Lower leg skin (tissue), 4 donors: Measurements from ENCODE around the gene SPDYE11. TPM values are rescaled to one million over a fixed set of nuclear protein-coding genes. Genes with fewer than 3 reads are reported as not detected.
"Not testable (repeated sequence)": the region's sequence is repeated elsewhere in the genome, so short reads cannot be mapped to it uniquely, and the experiment has no call there.

Experiments
- DNase-seq, 2 donors: peaks; one replicate each; pipeline ENCODE4 v3.0.0-alpha.2; 2019; ENCODE audit warnings: low spot score in 2 of 2
- H3K4me3 ChIP-seq: fragments of 200-600 bp; sonication (generic); 2 replicates; pipeline ENCODE4 v1.5.1; 2017; ENCODE audit warnings: mild to moderate bottlenecking, low read depth; ENCODE audit not compliant: poor library complexity, severe bottlenecking
- POLR2A ChIP-seq, 2 donors: fragments of 450-650 bp; IDR thresholded peaks; one replicate each; pipeline ENCODE4 v1.6.1; 2016 to 2017; ENCODE audit warnings: antibody characterized with exemption in 2 of 2, mild to moderate bottlenecking in 1 of 2, moderate library complexity in 1 of 2
- WGBS, 2 donors: methylation state at CpG; one replicate each; pipeline ENCODE4 v1.1.5; 2018; 5-methylcytosine and 5-hydroxymethylcytosine counted together
- intact Hi-C: fragments of 100-400 bp; cut with DNase I; formaldehyde crosslinking; loops from one replicate; pipeline ENCODE4 v1.15.0; 2023; ENCODE audit warnings: low total_unique reads
- total RNA-seq, 4 donors: library from RNA; depleted of rRNA; stranded (reverse); fragments of >200 nt; gene quantifications; one replicate each; pipeline ENCODE4 v1.1.0, GENCODE V29; 2016

Gene SPDYE11
- not detected for total RNA-seq

GRCh38 chr7:73057811-73058210 lies at the start of gene SPDYE11:
TSS of gene SPDYE11 (minus strand) at chr7:73057911. CDS start at chr7:73056111, 1,800 bp downstream.
- intact Hi-C loops = not testable (repeated sequence)
- no CpG with 5 or more reads among the region's 8 CpGs for WGBS, 2 donors

GRCh38 chr7:73085938-73086337 lies 28.2 kb upstream of the SPDYE11 start, which contains the start of gene SPDYE9:
TSS of gene SPDYE9 (minus strand) at chr7:73086038. CDS start at chr7:73084238, 1,800 bp downstream.
- WGBS, 2 donors = no CpG with 5 or more reads among the region's 8 CpGs
- H3K4me3 ChIP-seq, DNase-seq, intact Hi-C loops: not testable (repeated sequence)

More at GRCh38 chr7:73057811-73058210, at the start of gene SPDYE11:
- DNase-seq, H3K4me3 ChIP-seq: not testable (repeated sequence)

GRCh38 chr7:73029666-73030065 lies 28.0 kb downstream of the SPDYE11 start, which contains the start of gene SPDYE8:
TSS of gene SPDYE8 (minus strand) at chr7:73029766. CDS start at chr7:73027966, 1,800 bp downstream.
- WGBS, 2 donors = no CpG with 5 or more reads among the region's 8 CpGs
- H3K4me3 ChIP-seq, DNase-seq, intact Hi-C loops: not testable (repeated sequence)

GRCh38 chr7:73006491-73006890 lies 51.2 kb downstream of the SPDYE11 start:
- 16 to 17% methylated on average over 10 of the region's 10 CpGs for WGBS, 2 donors
- intact Hi-C loops, H3K4me3 ChIP-seq: not testable (repeated sequence)
- DNase-seq = peak in 1 of 2 donors; percentile 76

- intact Hi-C loops = not testable (repeated sequence)
- peak; percentile 83 to 98 for DNase-seq
- WGBS, 2 donors = 0 to 1% methylated on average over 30 to 31 of the region's 66 CpGs
- peak overlapping the region; percentile 48 for H3K4me3 ChIP-seq
- peak in 1 of 2 donors; percentile 45 for TF ChIP-seq POLR2A (IDR thresholded peaks at IDR 0.05)
Observed at GRCh38 chr7:73005693-73006447, 51.8 kb downstream of the SPDYE11 start.

- intact Hi-C loops = not testable (repeated sequence)
- H3K4me3 ChIP-seq = peak overlapping the region; percentile 32
- WGBS, 2 donors = no CpG with 5 or more reads among the region's 30 CpGs
- DNase-seq = peak; percentile 37 to 93
Observed at GRCh38 chr7:73005356-73005692, 52.4 kb downstream of the SPDYE11 start.

- H3K4me3 ChIP-seq, intact Hi-C loops, DNase-seq: not testable (repeated sequence)
- no CpG with 5 or more reads among the region's 11 CpGs for WGBS, 2 donors
Observed at GRCh38 chr7:72997887-72998468, 59.7 kb downstream of the SPDYE11 start.

Other genes with a start within 250 kb of the SPDYE11 start
- 1 to 10 TPM; 3.7 to 5.3 (median 4.1) TPM for gene TYW1B, start 229.7 kb downstream of the SPDYE11 start, total RNA-seq
- 10 to 100 TPM; 16.4 to 29.6 (median 18.6) TPM for gene POM121, start 132.8 kb downstream of the SPDYE11 start, total RNA-seq
- under 1 TPM in 3 of 4 donors, not detected in 1; 0.19 to 0.27 (median 0.25) TPM for gene TRIM74, start 88.4 kb downstream of the SPDYE11 start, total RNA-seq
- gene SPDYE8, start 28.1 kb downstream of the SPDYE11 start, total RNA-seq = not detected
- gene SPDYE9, start 28.1 kb upstream of the SPDYE11 start, total RNA-seq = not detected